ENCODE results near the gene PRPF6.

The PRPF6 gene

GRCh38 chr20:63961664-63962425, 19.1 kb upstream of the PRPF6 start:
- H3K27me3 ChIP-seq (ENCODE audit: insufficient read depth, poor library complexity, severe bottlenecking): no peaks in the 10 kb centered on the region
- H3K4me3 ChIP-seq (ENCODE audit: severe bottlenecking): no peak overlapping the region
- H3K4me1 ChIP-seq (ENCODE audit: insufficient read depth, poor library complexity, severe bottlenecking): peaks cover 9% of the 10 kb centered on the region
- no peak for ATAC-seq (ENCODE audit: low read depth)
- no peaks in the 10 kb centered on the region for H3K9me3 ChIP-seq (ENCODE audit: severe bottlenecking)
- DNase-seq (ENCODE audit: low spot score): peak; percentile 83
- peaks cover 49% of the 10 kb centered on the region for H3K36me3 ChIP-seq (ENCODE audit: low read depth)
- no peak for TF ChIP-seq CTCF (IDR thresholded peaks at IDR 0.05; ENCODE audit: poor library complexity, severe bottlenecking)
- H3K27ac ChIP-seq (ENCODE audit: poor library complexity, severe bottlenecking): no peak overlapping the region

- DNase-seq (ENCODE audit: low spot score) (peak; percentile 87), ATAC-seq (ENCODE audit: low read depth) (no peak)
- no peak for TF ChIP-seq CTCF (IDR thresholded peaks at IDR 0.05; ENCODE audit: poor library complexity, severe bottlenecking)
- no peak overlapping the region for H3K27ac ChIP-seq (ENCODE audit: poor library complexity, severe bottlenecking)
- H3K27me3 ChIP-seq (ENCODE audit: insufficient read depth, poor library complexity, severe bottlenecking): no peaks in the 10 kb centered on the region
- peaks cover 5% of the 10 kb centered on the region for H3K4me1 ChIP-seq (ENCODE audit: insufficient read depth, poor library complexity, severe bottlenecking)
- no peaks in the 10 kb centered on the region for H3K9me3 ChIP-seq (ENCODE audit: severe bottlenecking)
- H3K4me3 ChIP-seq (ENCODE audit: severe bottlenecking): no peak overlapping the region
- H3K36me3 ChIP-seq (ENCODE audit: low read depth): peaks cover 58% of the 10 kb centered on the region
Observed at GRCh38 chr20:63962426-63963347, 18.2 kb upstream of the PRPF6 start.

GRCh38 chr20:63963348-63963741, 17.6 kb upstream of the PRPF6 start:
- no peak overlapping the region for H3K4me3 ChIP-seq (ENCODE audit: severe bottlenecking)
- peaks cover 59% of the 10 kb centered on the region for H3K36me3 ChIP-seq (ENCODE audit: low read depth)
- DNase-seq (ENCODE audit: low spot score) (peak; percentile 89), ATAC-seq (ENCODE audit: low read depth) (no peak; the same call in 2 of the 3 replicates)
- no peaks in the 10 kb centered on the region for H3K9me3 ChIP-seq (ENCODE audit: severe bottlenecking)
- TF ChIP-seq CTCF (IDR thresholded peaks at IDR 0.05; ENCODE audit: poor library complexity, severe bottlenecking): no peak
- H3K27me3 ChIP-seq (ENCODE audit: insufficient read depth, poor library complexity, severe bottlenecking): no peaks in the 10 kb centered on the region
- H3K4me1 ChIP-seq (ENCODE audit: insufficient read depth, poor library complexity, severe bottlenecking): no peaks in the 10 kb centered on the region
- H3K27ac ChIP-seq (ENCODE audit: poor library complexity, severe bottlenecking): no peak overlapping the region

- Histone ChIP-seq H3K4me3 (ENCODE audit: severe bottlenecking) (no peak overlapping the region), H3K27ac (ENCODE audit: poor library complexity, severe bottlenecking) (no peak overlapping the region), H3K36me3 (ENCODE audit: low read depth) (peaks cover 59% of the 10 kb centered on the region), H3K9me3 (ENCODE audit: severe bottlenecking) (no peaks in the 10 kb centered on the region), H3K4me1 (ENCODE audit: insufficient read depth, poor library complexity, severe bottlenecking) (no peaks in the 10 kb centered on the region), H3K27me3 (ENCODE audit: insufficient read depth, poor library complexity, severe bottlenecking) (no peaks in the 10 kb centered on the region)
- peak; percentile 84 for DNase-seq (ENCODE audit: low spot score)
- TF ChIP-seq CTCF (IDR thresholded peaks at IDR 0.05; ENCODE audit: poor library complexity, severe bottlenecking): no peak
- peak; percentile 1; the same call in 1 of the 3 replicates for ATAC-seq (ENCODE audit: low read depth)
Observed at GRCh38 chr20:63963784-63964301, 17.1 kb upstream of the PRPF6 start.
